ENCODE measurements around the gene HLA-DPB1. TPM values are rescaled to one million over a fixed set of nuclear protein-coding genes. Genes with fewer than 3 reads are reported as not detected.
A peak's percentile ranks its signal among the peaks of the same experiment; 100 is the strongest.

The HLA-DPB1 gene
- total RNA-seq, 1 donor from 2014 or later = 38.4 TPM

DNA sequence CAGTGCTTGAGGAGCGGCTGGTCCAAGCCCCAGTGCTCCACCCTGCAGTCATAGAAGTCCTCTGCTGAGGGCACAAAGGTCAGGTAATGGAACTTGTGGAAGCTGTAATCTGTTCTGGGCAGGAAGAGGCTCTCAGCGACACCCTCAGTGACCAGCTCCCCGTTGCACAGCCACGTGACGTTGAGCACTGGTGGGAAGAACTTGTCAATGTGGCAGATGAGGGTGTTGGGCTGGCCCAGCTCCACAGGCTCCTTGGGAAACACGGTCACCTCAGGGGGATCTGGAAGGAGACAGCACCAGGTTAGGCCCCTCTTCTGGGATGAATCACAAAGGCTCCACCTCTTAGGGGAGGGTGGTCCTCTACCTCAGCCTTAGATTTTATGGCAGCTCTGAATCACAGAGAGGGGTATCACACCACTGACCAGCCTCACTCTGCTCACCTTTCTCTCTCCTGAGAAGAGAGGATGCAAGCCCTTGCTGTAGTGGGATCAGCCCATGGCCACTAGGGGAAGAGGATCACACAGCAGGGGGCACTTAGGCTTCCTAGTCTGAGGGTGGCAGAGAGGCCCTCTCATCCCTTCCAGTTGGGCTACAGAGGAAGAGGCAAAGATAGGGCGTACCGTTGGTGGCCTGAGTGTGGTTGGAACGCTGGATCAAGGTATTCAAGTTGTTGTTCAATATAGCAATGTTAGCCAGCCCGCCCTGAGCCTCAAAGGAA lies 6.6 kb upstream of the HLA-DPB1 start:
- intact Hi-C loops (cut with DNase I) = no loop called here
- ATAC-seq = no peak
- DNase-seq (ENCODE audit: missing footprints) = no peak

DNA sequence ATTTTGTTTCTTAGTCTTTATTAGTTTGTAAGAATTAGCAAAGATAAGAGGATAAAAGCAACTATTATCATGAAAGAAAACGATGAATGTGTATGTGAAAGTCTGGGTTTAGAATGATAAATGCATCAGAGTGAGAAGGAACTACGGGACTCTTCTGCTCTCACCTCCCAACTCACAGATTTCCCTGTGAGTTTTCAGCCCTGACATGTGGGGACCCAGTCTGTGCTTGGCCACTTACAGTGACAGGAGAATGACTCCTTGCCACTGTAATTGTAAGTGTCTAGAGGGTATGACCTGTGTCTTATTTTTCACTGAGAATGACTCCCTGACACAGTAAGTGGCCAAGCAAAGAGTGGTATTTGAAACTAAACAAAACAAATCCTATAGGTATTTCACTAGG lies 4.9 kb upstream of the HLA-DPB1 start:
- ATAC-seq = no peak
- intact Hi-C loops (cut with DNase I) = no loop called here
- no peak for DNase-seq (ENCODE audit: missing footprints)

GRCh38 chr6:33071569-33071968 lies 4.2 kb upstream of the HLA-DPB1 start:
- ATAC-seq = no peak
- intact Hi-C loops (cut with DNase I) = no loop called here

GRCh38 chr6:33072508-33073100 lies 3.2 kb upstream of the HLA-DPB1 start:
- intact Hi-C loops (cut with DNase I) = no loop called here
- no peak for DNase-seq (ENCODE audit: missing footprints)
- ATAC-seq = no peak

More at GRCh38 chr6:33071569-33071968, 4.2 kb upstream of the HLA-DPB1 start:
- DNase-seq (ENCODE audit: missing footprints) = no peak

DNA sequence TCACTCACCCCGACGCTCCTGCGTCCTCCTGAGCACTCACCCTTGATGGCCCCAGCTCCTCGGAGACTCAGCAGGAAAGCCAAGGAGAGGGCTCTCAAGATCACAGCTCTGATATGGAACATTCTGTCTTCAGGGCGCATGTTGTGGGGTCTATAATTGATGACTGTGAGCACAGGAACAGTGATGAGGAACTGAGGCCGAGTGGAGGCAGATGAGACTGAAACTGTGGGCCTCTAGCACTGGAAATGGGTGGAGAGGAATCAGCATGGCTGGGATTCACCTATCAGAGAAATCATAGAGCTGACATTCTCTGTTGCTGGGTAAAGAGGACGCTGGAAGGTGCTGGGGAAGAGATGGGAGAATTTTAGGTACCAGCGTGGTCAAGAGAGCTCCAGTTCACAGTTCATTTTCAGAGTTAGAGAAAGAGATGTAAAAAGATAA lies 2.3 kb upstream of the HLA-DPB1 start, which contains the start of gene HLA-DPA1:
Gene HLA-DPA1 (minus strand): TSS at position 219 of the 441 bp plus-strand sequence.
- intact Hi-C loops (cut with DNase I) = no loop called here
- DNase-seq (ENCODE audit: missing footprints) (no peak), ATAC-seq (peak; percentile 72)

GRCh38 chr6:33075208-33075567 lies 602 bp upstream of the HLA-DPB1 start:
- ATAC-seq (no peak), DNase-seq (ENCODE audit: missing footprints) (no peak)
- intact Hi-C loops (cut with DNase I) = no loop called here

GRCh38 chr6:33076406-33076934 lies 680 bp downstream of the HLA-DPB1 start:
- intact Hi-C loops (cut with DNase I) = no loop called here
- DNase-seq (ENCODE audit: missing footprints) = no peak
- ATAC-seq = no peak

DNA sequence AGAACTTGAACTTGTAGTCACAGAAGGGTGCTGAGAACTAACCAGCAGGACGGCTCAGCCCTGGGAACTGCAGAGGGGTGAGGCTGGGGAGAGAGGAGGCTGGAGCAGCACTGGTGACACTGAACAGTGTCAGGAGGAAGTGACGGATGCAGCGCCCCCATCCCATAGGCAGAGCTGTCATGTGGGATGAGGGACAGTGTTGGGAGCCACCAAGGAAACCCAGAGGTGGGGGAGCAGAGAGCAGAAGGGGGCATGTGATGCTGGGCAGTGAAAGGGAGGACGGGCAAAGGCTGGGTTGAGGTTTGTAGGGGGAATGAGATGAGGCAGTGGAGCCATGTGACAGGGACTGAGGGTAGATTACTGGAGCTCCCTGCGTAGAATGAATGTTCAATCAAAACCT lies 2.1 kb downstream of the HLA-DPB1 start:
- DNase-seq (ENCODE audit: missing footprints) (no peak), ATAC-seq (no peak)
- intact Hi-C loops (cut with DNase I) = loop anchor here (2.0 kb wide), 1 partner anchor 63 kb away; no protein-coding TSS in a partner anchor

GRCh38 chr6:33078442-33078841 lies 2.7 kb downstream of the HLA-DPB1 start:
- DNase-seq (ENCODE audit: missing footprints) = no peak
- ATAC-seq = no peak
- intact Hi-C loops (cut with DNase I) = loop anchor here (2.0 kb wide), 1 partner anchor 64 kb away; no protein-coding TSS in a partner anchor

DNA sequence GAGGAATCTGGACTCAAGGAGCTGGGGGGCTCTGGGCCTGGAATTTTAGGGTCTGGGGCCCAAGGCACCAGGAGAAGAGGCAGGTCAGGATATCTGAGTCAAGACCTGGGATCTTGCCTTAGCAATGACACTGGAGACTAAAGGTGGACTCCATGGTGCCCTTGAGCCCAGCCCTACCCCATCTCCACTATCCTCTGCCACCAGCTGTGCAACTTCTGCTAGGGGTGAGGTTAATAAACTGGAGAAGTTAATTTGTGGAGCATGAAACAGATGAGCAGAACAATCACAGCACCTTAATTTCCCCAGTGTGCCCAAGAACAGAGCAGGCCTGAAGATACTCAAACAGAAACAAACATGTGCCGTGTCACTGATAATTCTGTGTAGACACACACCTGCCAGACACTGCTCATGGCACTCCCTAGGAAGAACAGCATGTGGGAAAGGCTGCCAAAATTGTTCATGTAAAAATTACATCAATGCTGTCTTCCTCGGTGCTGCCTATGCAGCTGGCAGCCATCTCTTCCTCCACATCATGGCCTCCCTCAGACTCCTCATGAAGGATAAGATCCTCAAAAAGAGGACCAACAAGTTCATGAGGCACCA lies 3.2 kb downstream of the HLA-DPB1 start:
- intact Hi-C loops (cut with DNase I) = loop anchor here (2.0 kb wide), 1 partner anchor 64 kb away; no protein-coding TSS in a partner anchor
- DNase-seq (ENCODE audit: missing footprints) = no peak

DNA sequence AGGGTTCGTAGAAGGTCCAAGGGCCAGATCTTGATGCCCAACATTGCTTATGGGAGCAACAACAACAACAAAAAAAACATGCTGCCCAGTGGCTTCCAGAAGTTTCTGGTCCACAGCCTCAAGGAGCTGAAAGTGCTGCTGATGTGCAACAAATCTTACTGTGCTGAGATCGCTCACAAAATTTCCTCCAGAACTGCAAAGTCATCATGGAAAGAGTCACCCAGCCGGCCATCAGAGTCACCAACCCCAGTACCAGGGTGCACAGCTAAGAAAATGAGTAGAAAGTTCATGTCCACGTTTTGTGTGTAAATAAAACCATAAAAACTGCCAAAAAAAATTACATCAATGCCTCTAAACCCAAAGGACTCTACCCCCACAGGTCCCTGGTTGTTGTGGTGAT lies 3.8 kb downstream of the HLA-DPB1 start:
- no peak for ATAC-seq
- intact Hi-C loops (cut with DNase I) = loop anchor here (2.0 kb wide), 1 partner anchor 65 kb away; no protein-coding TSS in a partner anchor
- no peak for DNase-seq (ENCODE audit: missing footprints)

More for the DNA sequence above, 3.2 kb downstream of the HLA-DPB1 start:
- ATAC-seq = no peak

- intact Hi-C loops (cut with DNase I) = no loop called here
- ATAC-seq = peak; percentile 90
- peak; percentile 87 for DNase-seq (ENCODE audit: missing footprints)
Observed at GRCh38 chr6:33080127-33081089, 4.6 kb downstream of the HLA-DPB1 start.

DNA sequence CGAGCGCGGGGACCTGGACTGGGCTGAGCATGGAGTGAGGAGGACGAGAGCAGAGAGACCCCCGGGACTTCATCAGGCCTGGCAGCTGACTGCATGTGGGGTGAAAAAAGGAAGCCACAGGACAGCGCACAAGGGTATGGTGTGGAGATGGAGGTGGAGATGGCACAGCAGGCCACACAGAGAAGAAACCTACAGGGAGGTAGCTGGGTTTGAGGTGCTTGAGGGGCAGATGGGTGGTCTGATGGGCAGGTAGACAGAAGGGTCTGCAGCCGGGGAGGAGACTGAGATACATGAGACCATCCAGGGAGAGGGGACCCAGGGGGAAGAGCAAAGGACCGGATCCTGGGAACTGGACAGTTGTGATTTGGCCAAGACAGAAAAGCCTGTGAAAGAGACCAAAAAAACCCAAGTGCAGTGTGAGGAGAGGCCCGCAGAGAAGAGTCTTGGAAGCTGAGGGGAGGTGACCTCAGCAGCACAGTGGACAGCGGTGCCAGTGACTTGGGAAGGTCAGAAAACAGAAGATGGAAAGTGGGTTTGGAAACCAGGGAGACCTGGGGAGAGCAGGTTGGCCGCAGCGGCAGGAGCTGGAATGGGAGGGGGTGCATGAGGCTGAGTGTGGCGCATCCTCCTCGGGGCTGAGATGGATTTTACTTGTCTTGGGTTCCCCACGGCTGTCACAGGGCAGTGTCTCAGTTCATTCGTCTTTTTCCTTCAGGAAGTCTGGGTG lies 5.5 kb downstream of the HLA-DPB1 start:
- ATAC-seq = no peak
- DNase-seq (ENCODE audit: missing footprints) = no peak
- intact Hi-C loops (cut with DNase I) = no loop called here

GRCh38 chr6:33082702-33083101 lies 6.9 kb downstream of the HLA-DPB1 start:
- peak; percentile 32 for ATAC-seq
- peak; percentile 73 for DNase-seq (ENCODE audit: missing footprints)
- intact Hi-C loops (cut with DNase I) = no loop called here

- DNase-seq (ENCODE audit: missing footprints) = no peak
- no peak for ATAC-seq
- intact Hi-C loops (cut with DNase I) = no loop called here
Observed at GRCh38 chr6:33085627-33086026, 9.8 kb downstream of the HLA-DPB1 start.

DNA sequence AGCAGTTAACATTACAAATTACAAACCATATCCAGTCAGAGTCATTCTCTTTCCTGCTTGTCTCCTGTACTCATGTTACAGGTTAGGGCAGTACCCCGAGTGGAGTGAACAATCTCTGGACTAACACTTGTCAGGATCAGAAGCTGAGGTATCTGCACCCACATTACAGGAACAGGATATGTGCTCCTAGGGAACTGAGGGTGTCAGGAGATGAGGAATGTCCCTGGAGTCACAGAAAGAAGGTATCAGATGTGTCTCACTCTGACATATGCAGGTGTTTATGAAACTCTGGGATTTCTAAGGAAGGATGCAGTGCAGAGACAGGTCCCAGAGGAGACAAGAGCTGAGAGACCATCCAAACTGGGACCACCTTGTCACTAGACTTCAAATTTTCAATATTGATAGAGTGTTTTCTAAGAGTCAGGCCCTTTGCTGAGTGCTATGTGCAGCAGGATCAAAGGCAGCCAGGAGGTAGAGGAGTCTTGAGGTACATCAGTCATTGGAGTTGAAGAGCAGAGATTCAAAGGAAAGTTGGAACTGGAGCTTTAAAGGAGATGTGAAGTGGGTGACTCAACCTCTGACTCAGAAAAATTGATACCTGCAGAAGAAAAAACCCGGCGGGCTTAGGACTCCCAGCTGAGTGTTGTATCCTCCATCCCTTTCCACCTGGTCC lies 12.6 kb downstream of the HLA-DPB1 start:
- ATAC-seq = no peak
- no peak for DNase-seq (ENCODE audit: missing footprints)
- intact Hi-C loops (cut with DNase I) = no loop called here

- intact Hi-C loops (cut with DNase I) = no loop called here
- ATAC-seq (no peak), DNase-seq (ENCODE audit: missing footprints) (no peak)
Observed at GRCh38 chr6:33088931-33089620, 13.3 kb downstream of the HLA-DPB1 start.
